Stomach (tissue), 4 donors: ENCODE data around the gene URAD.

ENCODE experiments used
- CTCF ChIP-seq, 7 experiments: fragments of 450-650 bp in 4 of 7; fragments of 200-600 bp in 3 of 7; sonication (generic) in 3 of 7; IDR thresholded peaks; one replicate each; pipeline ENCODE4 v1.5.1; 2016 to 2019; ENCODE audit warnings: antibody characterized with exemption in 7 of 7, control low read depth in 2 of 7, mild to moderate bottlenecking in 1 of 7
- POLR2A ChIP-seq, 4 donors: fragments of 450-650 bp; IDR thresholded peaks; one replicate each; pipeline ENCODE4 v1.6.1; 2016; ENCODE audit warnings: antibody characterized with exemption in 4 of 4, control low read depth in 2 of 4, mild to moderate bottlenecking in 1 of 4, moderate library complexity in 1 of 4

GRCh38 chr13:27966641-27967202 lies 21.8 kb downstream of the URAD start:
- TF ChIP-seq CTCF (IDR thresholded peaks at IDR 0.05), result no peak
- no peak for TF ChIP-seq POLR2A (IDR thresholded peaks at IDR 0.05)
